ENCODE results near the gene NCBP3. TPM values are rescaled to one million over a fixed set of nuclear protein-coding genes. Genes with fewer than 3 reads are reported as not detected.

The NCBP3 gene
- total and polyA plus RNA-seq, 2 of the 8 experiments (the other 6 are each of a cell fraction or from before 2014, with no cell fraction given), result 19.6 to 46.1 TPM

DNA sequence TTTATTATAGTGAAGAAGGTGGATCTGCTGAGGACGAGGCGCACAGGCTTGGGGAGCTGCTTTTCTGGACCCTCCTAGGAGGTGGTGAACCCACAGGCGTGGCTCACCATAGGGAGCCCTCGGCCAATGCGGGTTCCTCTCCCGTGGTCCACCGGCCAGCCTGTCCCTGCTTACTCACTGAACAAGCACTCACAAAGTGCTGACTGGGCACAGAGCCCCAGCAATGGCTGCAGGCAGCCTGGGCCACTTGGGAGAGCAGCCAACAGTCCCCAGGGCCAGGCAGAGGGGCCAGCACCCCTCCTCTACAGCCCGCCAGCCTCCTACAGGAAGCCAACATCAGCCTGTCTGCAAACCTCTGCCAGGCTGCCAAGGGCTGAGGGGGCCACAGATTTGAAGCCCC lies 19.1 kb upstream of the NCBP3 start:
- peaks cover 0 to 11% (median 3%) of the 10 kb centered on the region in 4 experiments; a peak in 4 of 8 replicates for H3K36me3 ChIP-seq (ENCODE audit: control insufficient read depth in 2 of 4, insufficient read depth in 4 of 4, low read length in 3 of 4)
- H3K79me1 ChIP-seq (ENCODE audit: low read depth, low read length), result no peaks in the 10 kb centered on the region
- no peak overlapping the region for H2BK5ac ChIP-seq (ENCODE audit: low read depth, low read length)
- no peak overlapping the region for H2BK120ac ChIP-seq (replicated peaks; ENCODE audit: low read depth, low read length)
- H3K79me2 ChIP-seq (ENCODE audit: control insufficient read depth in 1 of 2, insufficient read depth in 2 of 2, low read length in 2 of 2), result no peaks in the 10 kb centered on the region
- no peaks in the 10 kb centered on the region for H3K27me3 ChIP-seq (replicated peaks in 1 of 4; ENCODE audit: control insufficient read depth in 3 of 4, extremely low read depth in 1 of 4, insufficient read depth in 3 of 4, low read length in 3 of 4)
- no peak overlapping the region for H3K9ac ChIP-seq (replicated peaks in 1 of 4; ENCODE audit: extremely low read depth in 1 of 4, low read depth in 3 of 4, low read length in 3 of 4)
- H2BK20ac ChIP-seq (ENCODE audit: low read length), result no peak overlapping the region
- H4K5ac ChIP-seq (ENCODE audit: insufficient read length, low read depth, low read length), result no peak overlapping the region
- H4K20me1 ChIP-seq (replicated peaks in 1 of 2; ENCODE audit: control insufficient read depth in 1 of 2, insufficient read depth in 2 of 2, low read length in 2 of 2), result peaks cover 0 to 2% of the 10 kb centered on the region in 2 experiments
- no peak for DNase-seq (ENCODE audit: low read depth in 1 of 2, low spot score in 2 of 2)
- no peak overlapping the region for H2AK5ac ChIP-seq (ENCODE audit: low read depth, low read length)
- CTCF ChIA-PET (ENCODE audit: partially characterized antibody), result interaction anchor here (1.1 to 12.7 kb wide), 11 partner anchors 14 to 161 kb away, joined by 4 to 131 read pairs (median 10); partner anchors contain the start of genes NCBP3 and P2RX1
- no peaks in the 10 kb centered on the region for H3K4me1 ChIP-seq (replicated peaks in 1 of 4; ENCODE audit: control insufficient read depth in 3 of 4, insufficient read depth in 4 of 4, low read length in 3 of 4)
- no peak overlapping the region for H3K56ac ChIP-seq (replicated peaks; ENCODE audit: insufficient read length, low read depth, low read length)
- H3K4ac ChIP-seq (replicated peaks; ENCODE audit: insufficient read length, low read depth, low read length), result no peak overlapping the region
- H3K4me3 ChIP-seq (ENCODE audit: extremely low read depth in 1 of 4, insufficient read depth in 2 of 4, low read depth in 3 of 4, low read length in 4 of 4), result no peak overlapping the region
- H3K23ac ChIP-seq (ENCODE audit: insufficient read length), result no peak overlapping the region
- H2BK12ac ChIP-seq (ENCODE audit: low read depth, low read length), result no peak overlapping the region
- no peaks in the 10 kb centered on the region for H3K9me3 ChIP-seq (ENCODE audit: insufficient read depth in 2 of 2, low read depth in 1 of 2, low read length in 1 of 2)
- H3K27ac ChIP-seq (ENCODE audit: low read depth, low read length), result no peak overlapping the region
- H3K4me2 ChIP-seq (ENCODE audit: insufficient read depth in 1 of 2, low read depth in 2 of 2, low read length in 2 of 2), result no peak overlapping the region
- no peak overlapping the region for H4K8ac ChIP-seq (ENCODE audit: extremely low read depth, insufficient read depth, low read length)
- H2BK15ac ChIP-seq (ENCODE audit: low read length), result no peak overlapping the region
- no peak for FAIRE-seq
- H3K18ac ChIP-seq (ENCODE audit: extremely low read depth, low read length), result no peak overlapping the region
- H2AFZ ChIP-seq (ENCODE audit: low read length), result no peak overlapping the region
- H3K14ac ChIP-seq (ENCODE audit: insufficient read length), result no peak overlapping the region
- 84% methylated on average over 8 of the region's 8 CpGs; no CpG with 5 or more reads in 1 of the 2 experiments for WGBS, 2 experiments (ENCODE audit: extremely low coverage in 1 of 2, insufficient coverage in 1 of 2, insufficient read length in 1 of 2, insufficient replicate concordance in 2 of 2, low coverage in 1 of 2, low lambda C conversion rate in 2 of 2, missing lambda C conversion rate in 1 of 2)
- POLR2A ChIA-PET (ENCODE audit: partially characterized antibody), result interaction anchor here (1.0 to 1.5 kb wide), 5 partner anchors 11 to 278 kb away, joined by 3 to 4 read pairs (median 3); partner anchors contain the start of genes CYB5D2 and ZZEF1
- H4K91ac ChIP-seq (replicated peaks; ENCODE audit: insufficient read length, low read length), result no peak overlapping the region
- H3K23me2 ChIP-seq (ENCODE audit: low read depth, low read length), result no peaks in the 10 kb centered on the region
